ENCODE results near the gene PAFAH1B1. TPM values are rescaled to one million over a fixed set of nuclear protein-coding genes. Genes with fewer than 3 reads are reported as not detected.

Gene PAFAH1B1
- total and polyA plus RNA-seq, 11 donors, result 32.6 to 154 (median 118) TPM

DNA sequence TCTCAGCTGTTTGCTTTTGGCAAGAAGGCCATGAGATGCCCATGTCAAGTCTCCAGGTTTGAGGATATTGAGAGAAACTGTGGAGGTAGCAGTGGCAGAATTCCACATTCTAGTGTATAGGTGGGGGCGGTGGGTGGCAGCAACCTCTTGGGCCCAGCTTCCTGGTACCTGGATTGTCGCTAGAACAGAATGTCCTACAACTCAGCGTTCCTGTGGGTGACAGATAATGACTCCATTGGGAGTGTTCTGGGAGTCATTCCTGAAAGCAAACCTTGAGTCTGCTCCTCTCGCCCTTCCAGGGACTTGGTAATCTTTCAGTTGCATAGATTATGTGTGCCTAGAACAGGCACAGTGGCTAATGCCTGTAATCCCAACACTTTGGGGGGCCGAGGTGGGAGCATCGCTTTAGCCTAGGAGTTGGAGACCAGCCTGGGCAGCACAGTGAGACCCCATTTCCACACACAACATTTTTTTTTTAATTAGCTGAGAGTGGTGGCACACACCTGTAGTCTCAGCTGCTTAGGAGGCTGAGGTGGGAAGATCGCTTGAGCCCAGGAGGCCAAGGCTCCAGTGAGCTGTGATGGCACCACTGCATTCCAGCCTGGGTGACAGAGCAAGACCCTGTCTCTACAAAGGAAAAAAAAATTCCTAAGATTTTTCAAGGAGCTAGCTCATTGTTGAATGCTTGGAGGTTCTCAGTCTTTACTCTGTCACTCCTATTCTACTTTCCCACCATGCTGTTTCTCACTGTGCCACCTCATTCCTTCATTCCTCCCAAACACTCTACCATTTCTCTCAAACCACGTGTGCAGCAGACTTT, 43.9 kb upstream of the PAFAH1B1 start:
- Histone ChIP-seq H3K36me3 (no peaks in the 10 kb centered on the region), H3K27me3 (peaks cover 0 to 7% (median 0%) of the 10 kb centered on the region in 9 donors), H3K27ac (no peak overlapping the region), H3K4me3 (no peak overlapping the region), H3K4me1 (peaks cover 0 to 8% (median 0%) of the 10 kb centered on the region in 12 donors), H3K9me3 (no peaks in the 10 kb centered on the region)
- 87 to 91% (median 88%) methylated on average over 8 of the region's 8 CpGs for WGBS, 4 donors
- intact Hi-C loops (cut with DNase I), result loop anchor here in 1 of 10 donors (5.0 kb wide), 1 partner anchor 43 kb away; the partner anchor contains the start of gene PAFAH1B1
- TF ChIP-seq POLR2A (IDR thresholded peaks at IDR 0.05), result no peak
- TF ChIP-seq, protein P1, sequence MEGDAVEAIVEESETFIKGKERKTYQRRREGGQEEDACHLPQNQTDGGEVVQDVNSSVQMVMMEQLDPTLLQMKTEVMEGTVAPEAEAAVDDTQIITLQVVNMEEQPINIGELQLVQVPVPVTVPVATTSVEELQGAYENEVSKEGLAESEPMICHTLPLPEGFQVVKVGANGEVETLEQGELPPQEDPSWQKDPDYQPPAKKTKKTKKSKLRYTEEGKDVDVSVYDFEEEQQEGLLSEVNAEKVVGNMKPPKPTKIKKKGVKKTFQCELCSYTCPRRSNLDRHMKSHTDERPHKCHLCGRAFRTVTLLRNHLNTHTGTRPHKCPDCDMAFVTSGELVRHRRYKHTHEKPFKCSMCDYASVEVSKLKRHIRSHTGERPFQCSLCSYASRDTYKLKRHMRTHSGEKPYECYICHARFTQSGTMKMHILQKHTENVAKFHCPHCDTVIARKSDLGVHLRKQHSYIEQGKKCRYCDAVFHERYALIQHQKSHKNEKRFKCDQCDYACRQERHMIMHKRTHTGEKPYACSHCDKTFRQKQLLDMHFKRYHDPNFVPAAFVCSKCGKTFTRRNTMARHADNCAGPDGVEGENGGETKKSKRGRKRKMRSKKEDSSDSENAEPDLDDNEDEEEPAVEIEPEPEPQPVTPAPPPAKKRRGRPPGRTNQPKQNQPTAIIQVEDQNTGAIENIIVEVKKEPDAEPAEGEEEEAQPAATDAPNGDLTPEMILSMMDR (IDR thresholded peaks at IDR 0.05), result no peak
- no peak for ATAC-seq
- DNase-seq, result no peak

DNA sequence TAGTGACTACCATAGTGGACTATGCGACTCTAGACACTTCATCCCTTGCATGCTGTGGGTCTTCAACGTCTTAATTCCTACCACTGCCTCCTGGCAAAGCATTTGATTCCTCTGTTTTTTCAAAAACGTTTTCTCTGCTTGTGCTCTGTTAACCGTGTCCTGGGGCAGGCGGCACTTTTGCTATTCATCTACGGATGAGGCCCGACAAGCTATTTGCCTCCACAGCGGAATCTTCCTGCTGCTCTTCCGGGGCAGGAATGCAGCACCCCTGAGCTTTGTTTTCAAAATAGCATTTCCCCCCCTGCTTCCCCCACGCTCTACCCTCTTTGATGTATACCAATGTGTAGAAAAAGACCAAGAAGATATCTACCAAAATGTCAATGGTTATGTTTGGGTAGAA, 42.0 kb upstream of the PAFAH1B1 start:
- H3K9me3 ChIP-seq, result no peaks in the 10 kb centered on the region
- no peaks in the 10 kb centered on the region for H3K4me1 ChIP-seq
- ATAC-seq, result no peak
- H3K27ac ChIP-seq, result no peak overlapping the region
- no peaks in the 10 kb centered on the region for H3K36me3 ChIP-seq
- intact Hi-C loops (cut with DNase I), result no loop called here
- peaks cover 0 to 7% (median 0%) of the 10 kb centered on the region in 9 donors for H3K27me3 ChIP-seq
- no peak for DNase-seq
- no peak overlapping the region for H3K4me3 ChIP-seq
- TF ChIP-seq POLR2A (IDR thresholded peaks at IDR 0.05), result no peak
- TF ChIP-seq, protein P1 (IDR thresholded peaks at IDR 0.05), result no peak
- 40 to 45% (median 43%) methylated on average over 10 of the region's 10 CpGs for WGBS, 4 donors

DNA sequence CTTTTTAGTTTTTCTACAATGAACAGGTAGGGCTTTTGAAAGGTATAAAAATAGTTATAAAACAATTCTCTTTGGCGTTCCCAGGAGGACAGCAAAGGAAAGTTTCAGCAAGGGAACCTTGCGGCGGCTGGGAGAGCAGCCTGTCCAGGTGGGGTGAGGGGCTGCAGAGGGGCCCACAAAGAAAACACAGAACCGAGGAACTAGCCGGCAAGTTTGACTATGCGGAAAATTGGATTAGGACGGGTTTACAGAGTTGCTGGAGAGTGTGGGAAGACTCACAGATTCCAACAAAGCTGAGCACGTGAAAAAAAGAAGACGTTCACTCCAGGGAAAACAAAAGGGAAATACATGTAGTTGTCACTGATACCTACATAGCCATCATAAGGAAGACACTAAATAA, 41.5 kb upstream of the PAFAH1B1 start:
- 52 to 64% (median 55%) methylated on average over 9 of the region's 9 CpGs for WGBS, 4 donors
- ATAC-seq, result no peak
- Histone ChIP-seq H3K9me3 (no peaks in the 10 kb centered on the region), H3K4me3 (no peak overlapping the region), H3K27ac (no peak overlapping the region), H3K4me1 (no peaks in the 10 kb centered on the region), H3K36me3 (no peaks in the 10 kb centered on the region), H3K27me3 (peaks cover 0 to 7% (median 0%) of the 10 kb centered on the region in 9 donors)
- TF ChIP-seq, protein P1 (IDR thresholded peaks at IDR 0.05), result no peak
- DNase-seq, result no peak
- intact Hi-C loops (cut with DNase I), result no loop called here

DNA sequence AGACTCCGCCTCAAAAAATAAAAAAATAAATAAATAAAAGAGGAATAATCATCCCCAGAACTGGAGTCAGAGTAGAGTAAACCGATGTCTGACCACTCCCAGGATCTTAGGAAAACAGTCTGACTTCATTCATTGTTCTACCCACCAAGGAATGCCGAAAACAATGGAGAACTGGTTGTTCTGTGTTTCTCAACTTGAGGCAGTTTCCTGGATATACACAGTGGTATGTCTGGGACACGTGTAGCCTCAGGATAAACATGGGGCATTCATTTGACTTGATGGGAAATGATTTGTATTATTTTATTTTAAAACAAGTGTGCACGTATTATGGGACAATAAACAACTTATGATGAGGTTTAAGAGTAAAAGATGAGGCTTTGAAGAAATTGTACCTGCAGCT, 32.8 kb upstream of the PAFAH1B1 start:
- WGBS, 4 donors, result 64 to 79% (median 72%) methylated on average over 5 of the region's 5 CpGs
- Histone ChIP-seq H3K27me3 (no peaks in the 10 kb centered on the region), H3K27ac (peak overlapping the region in 1 of 12 donors; percentile 35), H3K36me3 (no peaks in the 10 kb centered on the region), H3K4me3 (no peak overlapping the region), H3K9me3 (peaks cover 0 to 10% (median 0%) of the 10 kb centered on the region in 12 donors), H3K4me1 (no peaks in the 10 kb centered on the region)
- no peak for DNase-seq
- TF ChIP-seq POLR2A (IDR thresholded peaks at IDR 0.05), result no peak
- TF ChIP-seq, protein P1 (IDR thresholded peaks at IDR 0.05), result no peak
- intact Hi-C loops (cut with DNase I), result no loop called here
- ATAC-seq, result peak in 2 of 4 donors; percentile 13 to 49

All from heart left ventricle (tissue), 16 donors.